ENCODE data around the gene CMTM4. TPM values are rescaled to one million over a fixed set of nuclear protein-coding genes. Genes with fewer than 3 reads are reported as not detected.

The CMTM4 gene
- total and polyA plus RNA-seq, 2 of the 8 experiments (the other 6 are each of a cell fraction or from before 2014, with no cell fraction given) = 35.3 to 51.7 TPM

GRCh38 chr16:66731101-66731500 lies 34.6 kb upstream of the CMTM4 start:
- peak overlapping the region; percentile 73; the same call in 1 of the 2 replicates for H2BK15ac ChIP-seq (ENCODE audit: low read length)
- no peaks in the 10 kb centered on the region for H3K9me3 ChIP-seq (ENCODE audit: insufficient read depth in 2 of 2, low read depth in 1 of 2, low read length in 1 of 2)
- H3K23me2 ChIP-seq (ENCODE audit: low read depth, low read length) = no peaks in the 10 kb centered on the region; the same call in 1 of the 2 replicates
- FAIRE-seq (no peak), DNase-seq (ENCODE audit: low read depth in 1 of 2, low spot score in 2 of 2) (no peak)
- ChIA-PET POLR2A (ENCODE audit: partially characterized antibody) (interaction anchor here (0.6 to 6.9 kb wide), 8 partner anchors 9 to 149 kb away, joined by 3 to 57 read pairs (median 4); partner anchors contain the start of gene PDP2), CTCF (ENCODE audit: partially characterized antibody) (interaction anchor here (0.8 to 8.6 kb wide), 14 partner anchors 9 to 150 kb away, joined by 3 to 170 read pairs (median 4); partner anchors contain the start of gene CMTM4)
- H3K79me1 ChIP-seq (ENCODE audit: low read depth, low read length) = no peaks in the 10 kb centered on the region; the same call in 1 of the 2 replicates
- no peak overlapping the region for H4K5ac ChIP-seq (ENCODE audit: insufficient read length, low read depth, low read length)
- no peak overlapping the region for H3K18ac ChIP-seq (ENCODE audit: extremely low read depth, low read length)
- no peak overlapping the region for H3K4ac ChIP-seq (replicated peaks; ENCODE audit: insufficient read length, low read depth, low read length)
- H2BK12ac ChIP-seq (ENCODE audit: low read depth, low read length) = no peak overlapping the region
- 0 out of 2 replicates have a peak overlapping the region, but pooled peaks have one; percentile 9 for H2BK5ac ChIP-seq (ENCODE audit: low read depth, low read length)
- H2AFZ ChIP-seq (ENCODE audit: low read length) = no peak overlapping the region
- WGBS, 2 experiments (ENCODE audit: extremely low coverage in 1 of 2, insufficient coverage in 1 of 2, insufficient read length in 1 of 2, insufficient replicate concordance in 2 of 2, low coverage in 1 of 2, low lambda C conversion rate in 2 of 2, missing lambda C conversion rate in 1 of 2) = 81% methylated on average over 7 of the region's 7 CpGs; no CpG with 5 or more reads in 1 of the 2 experiments
- H4K91ac ChIP-seq (replicated peaks; ENCODE audit: insufficient read length, low read length) = no peak overlapping the region
- peaks cover 2 to 4% of the 10 kb centered on the region in 2 experiments for H4K20me1 ChIP-seq (replicated peaks in 1 of 2; ENCODE audit: control insufficient read depth in 1 of 2, insufficient read depth in 2 of 2, low read length in 2 of 2)
- no peak overlapping the region for H2BK20ac ChIP-seq (ENCODE audit: low read length)
- H3K27me3 ChIP-seq (replicated peaks in 1 of 4; ENCODE audit: control insufficient read depth in 3 of 4, extremely low read depth in 1 of 4, insufficient read depth in 3 of 4, low read length in 3 of 4) = no peaks in the 10 kb centered on the region
- no peak overlapping the region for H2AK5ac ChIP-seq (ENCODE audit: low read depth, low read length)
- peaks cover 13 to 89% (median 67%) of the 10 kb centered on the region in 4 experiments for H3K36me3 ChIP-seq (ENCODE audit: control insufficient read depth in 2 of 4, insufficient read depth in 4 of 4, low read length in 3 of 4)
- no peak overlapping the region for H3K4me2 ChIP-seq (ENCODE audit: insufficient read depth in 1 of 2, low read depth in 2 of 2, low read length in 2 of 2)
- no peak overlapping the region for H3K23ac ChIP-seq (ENCODE audit: insufficient read length)
- H3K27ac ChIP-seq (ENCODE audit: low read depth, low read length) = no peak overlapping the region
- peaks cover 0 to 6% (median 5%) of the 10 kb centered on the region in 4 experiments; a peak in 6 of 7 replicates for H3K4me1 ChIP-seq (replicated peaks in 1 of 4; ENCODE audit: control insufficient read depth in 3 of 4, insufficient read depth in 4 of 4, low read length in 3 of 4)
- no peak overlapping the region for H3K4me3 ChIP-seq (ENCODE audit: extremely low read depth in 1 of 4, insufficient read depth in 2 of 4, low read depth in 3 of 4, low read length in 4 of 4)
- H4K8ac ChIP-seq (ENCODE audit: extremely low read depth, insufficient read depth, low read length) = no peak overlapping the region
- H3K79me2 ChIP-seq (ENCODE audit: control insufficient read depth in 1 of 2, insufficient read depth in 2 of 2, low read length in 2 of 2) = peaks cover 0 to 3% of the 10 kb centered on the region in 2 experiments; a peak in 1 of 4 replicates
- H3K14ac ChIP-seq (ENCODE audit: insufficient read length) = no peak overlapping the region
- H3K56ac ChIP-seq (replicated peaks; ENCODE audit: insufficient read length, low read depth, low read length) = no peak overlapping the region
- TF ChIP-seq RFX5 (IDR thresholded peaks at IDR 0.05; ENCODE audit: borderline replicate concordance, low read depth, low read length) (no peak), CREB1 (IDR thresholded peaks at IDR 0.05) (no peak), EZH2 (IDR thresholded peaks at IDR 0.05; ENCODE audit: low read depth, low read length, severe bottlenecking) (no peak), CBX5 (IDR thresholded peaks at IDR 0.05; ENCODE audit: low read depth, low read length) (no peak), TAF7 (optimal IDR thresholded peaks at IDR 0.05; ENCODE audit: borderline replicate concordance, low read depth, low read length) (no peak), MAFK (IDR thresholded peaks at IDR 0.05; ENCODE audit: low read depth, low read length) (no peak), YY1 (IDR thresholded peaks at IDR 0.05; ENCODE audit: low read depth, low read length) (no peak), JUND (IDR thresholded peaks at IDR 0.05; ENCODE audit: low read length) (no peak), SUZ12 (IDR thresholded peaks at IDR 0.05; ENCODE audit: low read length) (no peak), TCF12 (IDR thresholded peaks at IDR 0.05; ENCODE audit: low read depth, low read length) (no peak), SP4 (IDR thresholded peaks at IDR 0.05; ENCODE audit: low read length) (no peak), SAP30 (IDR thresholded peaks at IDR 0.05; ENCODE audit: insufficient read depth, insufficient replicate concordance, low read length) (no peak), KDM1A (IDR thresholded peaks at IDR 0.05; ENCODE audit: borderline replicate concordance, low read length) (no peak), HDAC6 (IDR thresholded peaks at IDR 0.05; ENCODE audit: low read depth, low read length) (no peak)
- no peak overlapping the region for H2BK120ac ChIP-seq (replicated peaks; ENCODE audit: low read depth, low read length)
- no peak overlapping the region for H3K9ac ChIP-seq (replicated peaks in 1 of 4; ENCODE audit: extremely low read depth in 1 of 4, low read depth in 3 of 4, low read length in 3 of 4)

Measured in H1 (cell line).